Stromal cell of bone marrow (primary cell): Measurements from ENCODE around the gene NPEPL1.

ENCODE experiments used
- DNase-seq: peaks from one replicate; pipeline ENCODE4 v3.0.0-alpha.2; 2012; ENCODE audit warnings: low read depth

The NPEPL1 gene

GRCh38 chr20:58657986-58658385 lies 34.6 kb upstream of the NPEPL1 start:
- DNase-seq, result no peak

- no peak for DNase-seq
Observed at GRCh38 chr20:58658760-58659159, 33.8 kb upstream of the NPEPL1 start.

GRCh38 chr20:58659841-58660240 lies 32.8 kb upstream of the NPEPL1 start:
- DNase-seq, result no peak

GRCh38 chr20:58660855-58661597 lies 31.6 kb upstream of the NPEPL1 start:
- no peak for DNase-seq

GRCh38 chr20:58661598-58662473 lies 30.8 kb upstream of the NPEPL1 start:
- no peak for DNase-seq

- DNase-seq, result no peak
Observed at GRCh38 chr20:58664331-58664730, 28.3 kb upstream of the NPEPL1 start.

- DNase-seq, result no peak
Observed at GRCh38 chr20:58664883-58665282, 27.7 kb upstream of the NPEPL1 start.

- DNase-seq, result no peak
Observed at GRCh38 chr20:58665606-58666005, 27.0 kb upstream of the NPEPL1 start.

- DNase-seq, result no peak
Observed at GRCh38 chr20:58666702-58667101, 25.9 kb upstream of the NPEPL1 start.

GRCh38 chr20:58667975-58668374 lies 24.6 kb upstream of the NPEPL1 start:
- DNase-seq, result no peak

- no peak for DNase-seq
Observed at GRCh38 chr20:58668901-58669286, 23.7 kb upstream of the NPEPL1 start.

GRCh38 chr20:58669287-58670006 lies 23.2 kb upstream of the NPEPL1 start:
- DNase-seq, result no peak

- DNase-seq, result no peak
Observed at GRCh38 chr20:58670102-58670501, 22.5 kb upstream of the NPEPL1 start.

- DNase-seq, result no peak
Observed at GRCh38 chr20:58670659-58671058, 21.9 kb upstream of the NPEPL1 start.

- DNase-seq, result no peak
Observed at GRCh38 chr20:58673119-58673518, 19.5 kb upstream of the NPEPL1 start.

GRCh38 chr20:58675146-58675584 lies 17.4 kb upstream of the NPEPL1 start:
- DNase-seq, result no peak

- DNase-seq, result no peak
Observed at GRCh38 chr20:58675641-58676040, 17.0 kb upstream of the NPEPL1 start.

- DNase-seq, result no peak
Observed at GRCh38 chr20:58676161-58676560, 16.4 kb upstream of the NPEPL1 start.

- DNase-seq, result no peak
Observed at GRCh38 chr20:58677079-58677604, 15.5 kb upstream of the NPEPL1 start.

GRCh38 chr20:58677808-58678207 lies 14.8 kb upstream of the NPEPL1 start:
- DNase-seq, result no peak

GRCh38 chr20:58678806-58679205 lies 13.8 kb upstream of the NPEPL1 start:
- DNase-seq, result no peak
